Activated CD4-positive, alpha-beta T cell treated with anti-CD3 and anti-CD28 coated beads, Interleukin-2, Interleukin-6, amounts not matched to agents 100 ng/mL and 50 ng/mL, durations not matched to agents 16 hours and 8 hours (primary cell): ENCODE measurements around the gene PGM5.

Experiments
- DNase-seq: peaks from one replicate; pipeline ENCODE4 v3.0.0-alpha.2; 2020

PGM5 gene

DNA sequence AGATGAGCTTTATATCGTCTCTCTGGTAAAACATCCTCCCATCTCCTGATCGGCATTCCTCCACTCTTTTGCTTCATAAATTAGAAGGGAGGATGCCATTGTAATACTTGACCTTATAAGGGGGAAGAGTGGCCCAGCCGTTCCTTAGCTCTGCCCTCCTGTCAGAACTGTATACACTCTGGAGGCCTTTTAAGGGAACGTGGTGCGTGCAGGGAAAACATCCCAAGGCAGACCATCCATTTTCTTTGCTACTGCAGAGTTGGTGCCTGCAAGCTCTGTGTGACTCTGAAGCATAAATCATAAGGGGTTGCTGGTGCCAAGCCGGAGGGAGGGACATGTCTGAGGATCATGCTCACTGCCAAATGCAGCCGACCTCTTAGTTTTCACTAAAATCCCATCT lies 90.4 kb downstream of the PGM5 start:
- DNase-seq: no peak

DNA sequence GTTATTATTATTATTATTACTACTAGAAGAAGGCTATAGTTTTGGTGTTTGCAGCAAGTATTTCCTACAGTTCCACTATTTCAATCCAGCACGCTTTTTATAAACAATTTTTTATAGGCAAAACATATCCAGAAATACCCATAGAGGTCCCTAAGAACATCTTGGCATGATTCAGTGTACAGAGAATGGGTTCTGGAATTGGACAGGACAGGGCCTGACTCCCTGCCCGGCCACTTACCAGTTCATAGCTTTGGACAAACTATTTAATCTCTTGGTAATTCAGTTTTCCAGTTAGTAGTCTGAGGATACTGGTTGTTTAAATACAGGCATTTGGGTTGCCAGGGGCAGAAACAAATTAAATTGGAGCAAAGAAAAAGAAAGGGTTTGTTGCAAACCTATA lies 91.2 kb downstream of the PGM5 start:
- DNase-seq: no peak

DNA sequence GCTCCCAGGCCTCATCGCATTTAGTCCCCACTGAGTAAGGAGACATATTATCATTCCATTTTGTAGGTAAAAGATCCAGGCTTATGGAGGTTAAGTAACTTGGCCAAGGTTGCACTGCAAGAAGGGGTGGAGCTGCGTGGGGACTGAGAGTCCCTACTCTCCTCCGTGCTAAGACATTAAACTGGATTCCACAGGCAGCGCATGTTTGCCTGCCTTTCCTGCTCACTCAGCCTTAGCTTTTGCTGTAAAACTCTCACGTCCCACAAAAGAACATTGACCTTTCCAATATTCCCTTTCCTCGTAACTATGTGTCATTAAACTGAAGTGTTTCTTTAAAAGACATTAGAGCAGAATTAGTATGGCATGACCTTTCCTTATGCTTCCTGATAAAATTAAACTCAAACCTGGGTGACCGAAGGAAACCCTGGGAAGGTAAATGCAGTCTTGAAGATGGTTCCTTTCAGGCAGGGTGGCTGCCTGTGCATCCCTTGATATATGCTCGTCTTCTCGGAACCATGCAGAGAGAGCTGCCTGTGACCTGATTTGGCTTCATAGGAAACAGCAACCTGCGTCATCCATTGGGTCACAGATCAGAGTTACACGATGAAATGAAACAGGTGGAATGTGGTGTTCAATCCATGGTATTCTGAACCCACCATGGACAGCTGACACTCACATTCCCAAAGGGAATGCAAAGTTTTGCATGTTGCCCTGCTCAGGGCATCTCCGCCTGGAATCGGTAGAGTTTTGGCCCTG lies 98.3 kb downstream of the PGM5 start:
- DNase-seq: no peak

DNA sequence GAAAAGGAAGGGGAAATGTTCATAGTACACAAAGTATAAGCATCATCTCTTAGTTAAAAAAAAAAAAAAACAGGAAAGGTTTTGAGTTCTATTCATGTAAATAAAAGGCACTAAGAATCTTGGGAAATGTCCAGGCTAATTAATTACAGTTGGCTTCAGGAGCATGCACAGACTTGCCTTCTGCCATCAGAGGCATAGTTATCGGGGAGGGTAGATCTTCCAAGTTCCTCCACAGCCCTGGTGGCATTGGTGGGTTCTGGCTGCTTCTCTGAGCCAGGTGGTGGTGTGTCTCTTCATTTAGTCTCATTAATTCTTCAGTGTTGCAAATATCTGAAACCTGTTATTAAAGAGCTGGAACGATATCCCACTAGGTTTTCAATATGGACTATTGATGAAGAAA lies 99.0 kb downstream of the PGM5 start:
- no peak for DNase-seq

DNA sequence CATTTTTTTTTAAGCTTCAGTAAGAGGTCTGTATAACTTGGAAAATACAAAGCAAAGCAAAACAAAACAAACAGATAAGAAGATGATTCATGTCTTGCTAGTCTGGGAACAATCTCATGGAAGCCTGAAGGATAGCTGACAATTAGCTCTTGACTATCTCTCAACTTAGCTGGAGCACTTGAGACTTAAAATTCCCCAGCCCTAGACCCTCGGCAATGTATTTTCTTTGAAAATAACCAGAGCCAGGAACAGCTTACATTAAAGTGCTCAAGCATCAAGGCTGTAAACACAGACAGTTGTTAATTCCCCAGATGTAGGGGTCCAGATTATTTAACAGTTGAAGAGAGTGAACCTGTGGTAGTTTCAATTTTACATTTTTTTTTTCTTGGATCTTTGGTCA lies 101.4 kb downstream of the PGM5 start:
- DNase-seq: no peak

DNA sequence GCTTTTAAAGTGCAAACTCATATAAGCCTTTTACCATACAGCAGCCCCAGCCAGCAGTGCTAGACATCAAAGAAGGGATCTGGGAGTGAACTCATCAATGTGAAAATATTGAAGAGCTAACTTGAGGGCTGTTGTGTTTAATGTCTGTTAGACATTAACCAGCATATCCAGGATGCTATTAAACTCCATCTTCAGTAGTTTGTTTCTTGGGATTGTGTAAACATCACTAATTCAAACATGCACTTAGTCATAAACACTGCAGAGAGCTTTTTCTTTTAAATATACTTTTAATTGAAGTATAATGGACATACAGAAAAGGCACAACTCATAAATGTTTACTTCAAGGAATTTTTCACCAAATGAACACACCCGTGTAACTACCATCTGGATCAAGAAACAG lies 102.5 kb downstream of the PGM5 start:
- no peak for DNase-seq

DNA sequence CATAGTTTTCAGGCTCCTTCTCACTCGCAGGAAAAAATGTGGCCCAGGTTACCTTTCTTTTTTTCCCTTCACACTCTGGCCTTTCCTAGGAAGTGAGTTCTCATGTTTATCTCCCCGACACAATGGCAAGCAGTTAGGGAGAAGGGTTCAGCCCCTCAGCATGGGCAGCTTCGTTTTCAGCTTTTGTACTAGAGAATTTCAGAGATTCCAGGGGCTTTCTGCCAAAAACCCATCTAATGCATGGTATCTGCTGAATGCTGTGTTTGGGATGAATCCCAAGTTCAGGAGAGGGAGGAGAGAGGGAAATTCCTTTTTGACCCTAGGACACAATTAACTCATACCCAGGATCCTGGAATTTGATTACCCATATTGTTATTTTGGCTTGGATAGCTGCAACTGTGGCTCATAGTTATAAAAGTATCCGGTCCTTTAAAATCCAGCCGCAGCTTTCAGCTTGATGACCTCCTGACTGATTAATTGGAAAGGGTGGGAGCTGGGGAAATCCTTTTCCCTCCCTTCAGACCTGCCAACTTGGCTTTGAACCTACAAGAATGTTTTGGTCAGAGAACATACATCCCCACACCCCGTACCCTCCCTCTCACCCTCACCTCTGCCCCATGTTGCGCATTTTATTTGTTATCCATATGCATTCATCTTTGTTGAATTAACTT lies 105.8 kb downstream of the PGM5 start:
- no peak for DNase-seq

DNA sequence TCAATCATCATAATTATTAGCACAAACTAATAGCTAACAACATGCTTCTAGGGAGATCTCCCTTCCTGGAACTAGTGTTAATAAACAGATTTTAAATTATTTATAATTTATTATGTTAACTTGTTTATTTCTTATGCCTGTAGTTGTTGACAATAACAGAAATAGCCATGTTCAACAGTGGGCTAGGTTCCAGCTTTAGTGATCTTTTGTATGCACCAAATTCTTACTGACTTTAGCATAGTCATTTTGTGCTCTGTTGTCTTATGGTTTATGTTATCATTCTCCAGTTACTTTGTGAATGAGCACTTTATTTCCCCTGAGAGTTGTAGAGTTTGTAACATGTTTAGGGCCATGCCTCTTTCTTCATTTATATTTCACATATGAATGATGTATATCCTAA lies 113.7 kb downstream of the PGM5 start:
- DNase-seq: no peak

DNA sequence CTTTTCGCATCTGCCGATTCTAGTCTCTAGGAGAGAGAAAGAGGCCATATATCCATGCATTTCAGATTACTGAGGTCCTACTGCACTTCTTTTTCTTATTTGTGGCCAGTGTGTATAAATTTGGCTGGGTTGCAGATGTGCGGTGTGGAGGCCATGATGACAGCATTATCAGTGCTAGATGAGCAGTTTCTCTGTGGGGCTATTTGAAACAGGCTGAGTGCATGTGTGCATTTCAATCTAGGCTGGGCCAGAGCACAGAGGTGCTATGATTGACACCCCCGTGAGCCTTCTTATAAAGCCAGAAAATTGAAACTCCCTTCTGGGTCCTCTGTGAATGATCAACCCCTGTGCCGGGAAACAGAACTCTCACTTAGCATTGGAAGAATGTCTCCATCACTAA lies 114.2 kb downstream of the PGM5 start:
- DNase-seq: no peak

DNA sequence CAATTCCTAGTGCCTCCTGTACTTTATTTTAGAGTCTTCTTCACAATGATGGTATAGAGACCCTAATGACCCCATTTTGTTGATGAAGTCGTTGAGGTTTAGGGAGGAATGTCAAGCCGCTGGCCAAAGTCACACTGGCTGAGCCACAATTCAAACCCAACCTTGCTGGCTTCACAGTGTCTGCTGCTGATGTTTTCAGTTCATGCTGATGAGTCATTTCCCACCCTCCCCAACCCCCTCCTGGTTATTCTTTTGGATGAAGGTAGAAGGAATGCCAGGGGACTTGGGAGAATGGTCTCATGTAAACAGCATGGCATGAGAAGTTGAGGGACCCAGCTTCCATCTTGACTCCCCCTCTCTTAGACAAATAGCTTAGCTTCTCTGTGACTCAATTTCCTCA lies 115.7 kb downstream of the PGM5 start:
- no peak for DNase-seq

DNA sequence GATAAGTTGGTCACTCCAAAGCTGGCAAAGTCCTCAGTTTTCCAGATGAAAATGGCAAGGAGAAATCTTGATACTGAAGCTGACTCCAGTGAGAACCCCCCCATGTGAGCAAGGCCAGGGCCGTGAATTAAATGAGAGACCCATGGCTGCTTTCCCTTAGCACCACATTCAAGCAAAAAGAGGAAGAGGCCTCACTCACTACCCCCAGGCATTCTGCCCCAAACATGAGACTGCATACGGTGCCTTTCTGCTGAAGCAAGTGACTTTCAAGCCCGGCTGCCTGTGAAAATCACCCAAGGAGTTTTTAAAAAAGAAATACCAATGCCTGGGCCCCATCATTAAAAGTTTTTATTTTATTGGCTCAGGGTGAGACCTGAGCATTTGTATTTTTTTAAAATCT lies 117.4 kb downstream of the PGM5 start:
- no peak for DNase-seq

DNA sequence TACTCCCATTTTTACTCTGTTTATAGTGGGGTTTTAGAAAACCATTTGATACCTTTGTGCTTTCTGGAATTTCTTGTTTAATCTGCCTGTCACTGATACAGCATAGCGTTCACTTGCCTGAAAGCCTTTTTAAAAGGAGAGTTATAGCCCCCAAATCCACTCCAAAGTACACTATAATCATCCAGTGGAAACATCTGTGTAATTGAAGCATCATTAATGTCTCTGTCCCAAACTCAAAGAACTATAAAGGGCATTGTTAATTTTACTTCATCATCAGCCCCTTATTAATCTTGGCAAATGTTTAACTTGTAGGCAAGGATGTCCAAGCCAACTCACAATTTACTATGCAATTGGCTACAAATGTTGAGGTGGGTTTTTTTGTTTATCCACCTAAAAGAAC lies 120.0 kb downstream of the PGM5 start:
- DNase-seq: no peak

DNA sequence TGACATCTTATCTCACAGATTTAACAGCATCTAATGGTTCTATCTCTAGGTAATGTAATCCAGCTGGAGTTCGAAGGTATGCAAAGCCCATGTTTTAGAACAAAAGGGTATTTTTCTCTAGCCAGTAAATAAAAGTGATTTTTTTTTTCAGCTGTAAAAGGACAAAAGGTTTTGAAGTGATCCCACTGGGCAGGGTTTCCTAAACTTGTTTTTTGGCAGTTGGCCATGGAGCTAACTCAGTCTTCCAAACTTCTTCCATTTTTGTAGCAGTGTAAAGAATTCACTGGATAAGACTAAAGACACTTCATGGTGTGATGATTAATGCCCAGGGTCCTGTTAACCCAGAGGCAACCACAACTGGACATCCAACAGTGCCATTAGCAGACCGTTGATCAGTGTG lies 120.4 kb downstream of the PGM5 start:
- DNase-seq: no peak

DNA sequence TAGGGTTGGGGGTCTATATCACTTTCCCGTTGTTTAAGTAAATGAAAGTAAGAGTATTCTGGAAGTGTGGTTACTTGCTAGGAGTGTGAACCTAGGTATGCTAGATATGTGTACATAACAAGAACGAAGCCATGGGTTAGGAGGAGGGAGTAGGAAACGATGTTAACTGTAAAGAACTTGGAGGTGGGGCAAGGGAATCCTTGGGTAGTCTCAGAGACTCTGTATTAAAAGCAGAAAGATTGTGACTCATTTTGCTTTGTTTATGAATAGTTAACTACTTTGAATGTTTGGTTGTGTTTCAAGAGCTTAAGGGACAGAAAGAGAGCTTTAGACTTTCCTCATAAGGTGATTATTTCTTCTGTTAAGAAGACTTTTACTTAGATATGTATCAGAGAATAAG lies 124.4 kb downstream of the PGM5 start:
- no peak for DNase-seq

DNA sequence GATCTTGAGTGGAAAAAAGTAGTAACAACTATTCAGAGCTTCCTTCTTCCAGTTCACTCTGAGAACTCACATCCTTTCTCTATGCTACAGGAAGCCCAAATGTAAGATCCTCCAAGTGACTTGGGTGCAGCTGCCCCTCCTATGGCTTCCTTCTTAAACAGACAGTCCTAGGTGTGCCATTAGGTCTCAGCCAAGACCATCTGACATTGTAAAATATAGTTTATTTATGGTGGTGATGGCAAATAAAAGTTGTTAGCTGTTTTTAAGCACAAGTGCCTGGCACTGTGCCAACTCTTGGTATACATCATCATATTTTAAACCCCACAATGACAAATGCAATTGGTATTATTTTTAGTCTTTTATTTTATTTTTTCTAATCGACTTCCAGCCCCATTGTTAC lies 126.1 kb downstream of the PGM5 start:
- no peak for DNase-seq

DNA sequence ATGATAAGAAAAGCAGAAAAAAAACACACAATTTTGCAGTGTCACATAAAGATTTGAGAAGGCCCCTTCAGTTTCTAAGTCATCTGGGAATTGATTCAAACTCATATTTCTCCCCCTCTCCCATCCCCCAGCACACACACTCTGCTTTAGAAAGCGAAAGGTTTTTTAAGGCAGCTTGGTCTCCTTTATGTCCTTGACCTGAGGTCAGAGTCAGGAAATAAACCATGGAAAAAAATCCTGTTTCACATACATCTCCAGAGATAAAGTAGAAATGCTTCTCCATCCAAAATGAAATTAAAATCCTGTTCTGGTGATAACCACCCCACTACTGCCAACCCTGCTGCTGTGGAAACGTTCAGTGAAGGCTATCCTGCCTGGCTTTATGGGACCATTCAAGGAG lies 131.7 kb downstream of the PGM5 start:
- DNase-seq: no peak

DNA sequence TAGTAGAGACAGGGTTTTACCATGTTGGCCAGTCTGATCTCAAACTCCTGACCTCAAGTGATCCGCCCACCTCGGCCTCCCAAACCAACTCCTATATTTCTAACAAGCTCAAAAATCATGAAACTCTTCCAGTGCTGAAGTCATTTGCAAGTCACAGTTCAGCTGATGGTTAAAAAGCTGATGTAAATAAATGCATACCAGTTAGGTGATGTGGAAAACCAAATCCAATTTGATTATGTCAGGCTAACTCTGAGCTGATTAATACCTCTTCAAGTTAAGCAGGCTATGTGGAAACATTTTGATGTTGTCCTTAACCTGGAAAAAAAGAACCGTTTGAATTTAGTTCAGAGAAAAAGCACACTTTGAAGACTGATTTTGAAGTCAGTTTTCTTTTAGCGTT lies 133.2 kb downstream of the PGM5 start:
- DNase-seq: no peak

DNA sequence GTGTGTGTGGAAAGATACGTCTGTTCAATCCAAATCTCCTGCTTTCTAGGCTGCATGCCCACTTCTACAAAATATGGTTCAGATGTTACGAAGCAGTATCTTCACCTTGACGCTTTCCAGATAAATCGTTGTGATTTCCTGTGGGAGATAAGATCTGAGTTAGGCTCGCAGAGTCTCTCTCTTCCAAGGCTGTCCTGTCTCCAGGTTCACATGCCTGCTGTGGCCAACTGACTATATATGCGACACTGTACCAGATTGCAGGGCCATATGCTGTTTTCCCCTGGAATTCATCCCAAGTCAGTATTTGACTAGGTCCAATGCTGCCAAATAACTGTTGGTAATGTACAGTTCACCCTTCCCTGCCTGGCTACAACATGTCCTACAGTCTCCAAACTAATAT lies 136.4 kb downstream of the PGM5 start:
- DNase-seq: no peak

DNA sequence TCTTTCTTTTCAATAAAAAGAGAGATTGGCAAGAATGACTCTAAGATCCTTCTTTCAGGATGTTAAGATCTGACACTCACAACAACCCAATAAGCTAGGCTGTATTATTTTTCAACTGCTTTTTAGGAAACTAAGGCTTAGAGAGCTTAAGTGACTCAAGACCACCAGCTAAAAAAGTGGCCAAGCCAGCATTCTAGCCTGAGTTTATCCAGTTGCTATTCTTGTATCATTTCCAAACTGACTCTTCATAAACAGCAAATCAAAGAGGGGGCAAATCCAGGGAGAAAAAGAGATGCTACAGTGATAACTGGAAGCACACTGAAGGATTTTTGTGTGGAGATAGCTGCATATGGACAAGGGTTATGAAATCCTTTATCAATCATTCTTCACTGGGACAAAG lies 137.1 kb downstream of the PGM5 start:
- DNase-seq: no peak

DNA sequence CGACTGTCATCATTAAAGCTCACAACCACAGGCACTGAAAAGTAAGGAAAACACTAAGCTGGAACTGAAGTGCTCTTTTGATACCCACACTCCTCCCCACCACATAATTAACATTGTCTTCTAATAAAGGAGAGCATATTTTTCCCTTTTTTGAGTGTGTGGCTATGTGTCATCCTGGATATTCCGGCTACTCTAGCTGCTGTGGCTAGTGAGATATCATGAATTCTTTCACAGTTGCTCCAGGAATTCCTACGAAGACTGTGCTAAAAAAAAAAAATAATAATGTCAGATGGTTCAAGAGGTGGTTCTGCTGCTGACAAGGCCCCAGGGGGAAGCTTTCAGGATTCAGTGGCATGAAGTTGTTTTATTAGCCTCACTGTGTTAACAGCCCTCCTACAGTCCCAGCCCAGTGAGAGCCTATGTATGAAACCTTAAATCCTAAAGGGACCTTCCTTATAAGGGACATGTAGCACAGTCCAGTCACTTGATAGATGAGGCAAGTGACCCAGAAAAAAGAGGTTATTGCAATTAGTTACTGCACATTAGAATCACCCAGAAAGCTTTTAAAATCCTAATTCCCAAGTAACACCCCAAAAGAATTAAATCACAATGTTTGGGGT lies 137.7 kb downstream of the PGM5 start:
- DNase-seq: no peak

DNA sequence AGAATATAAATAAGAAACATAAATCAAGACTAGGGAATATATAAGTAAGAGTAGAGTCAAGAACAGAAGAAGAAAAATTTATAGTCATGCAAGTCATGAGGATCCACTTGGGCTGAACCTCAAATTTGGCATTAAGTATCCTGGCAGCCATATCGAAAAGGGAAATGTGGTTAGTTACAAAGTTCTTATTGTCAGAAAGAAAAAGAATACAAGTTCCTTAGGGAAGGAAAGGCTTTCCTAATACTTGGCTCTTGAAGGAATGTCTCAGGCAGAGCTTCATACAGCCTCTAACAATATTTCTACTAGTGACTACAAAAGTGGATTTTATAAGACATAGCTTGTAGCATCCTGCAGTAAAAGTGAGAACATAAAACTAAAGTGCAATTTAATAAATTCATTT lies 138.8 kb downstream of the PGM5 start:
- no peak for DNase-seq

DNA sequence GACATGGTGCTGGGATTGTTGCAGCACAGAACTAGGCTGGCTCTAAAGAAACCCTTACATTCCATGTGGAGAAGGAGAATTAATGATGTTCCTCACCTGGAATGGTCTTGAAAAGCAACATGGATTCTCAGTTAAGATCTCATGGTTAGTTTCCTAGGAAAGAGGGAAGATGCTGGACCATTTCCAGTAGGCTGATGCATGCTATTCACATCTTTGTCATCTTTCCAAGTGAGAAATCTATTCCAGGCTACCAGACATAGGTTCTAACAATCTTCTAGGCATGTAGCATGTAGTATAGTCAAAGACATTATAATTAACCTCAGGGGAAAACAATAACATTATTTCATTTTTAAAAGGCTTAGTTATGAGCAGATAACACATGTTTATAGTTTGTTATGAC lies 139.9 kb downstream of the PGM5 start:
- no peak for DNase-seq

DNA sequence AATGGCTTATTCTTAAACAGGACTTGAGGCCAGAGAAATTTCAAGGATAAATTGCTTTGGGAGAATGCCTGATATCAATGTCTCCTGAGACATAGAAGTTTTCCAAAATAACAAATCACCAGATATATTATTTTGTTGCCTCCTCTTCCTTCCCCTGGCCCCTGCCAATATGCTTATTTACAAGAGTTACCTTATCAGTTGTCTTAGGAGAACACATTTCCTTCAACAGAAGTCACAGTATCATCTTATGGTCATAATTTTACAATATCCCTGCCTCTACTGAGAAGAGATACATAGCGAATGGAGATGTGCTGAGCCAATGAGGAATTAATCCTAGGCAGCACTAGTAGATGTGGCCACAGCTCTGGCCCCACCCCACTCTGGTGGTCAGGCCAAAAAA lies 141.2 kb downstream of the PGM5 start:
- DNase-seq: no peak

DNA sequence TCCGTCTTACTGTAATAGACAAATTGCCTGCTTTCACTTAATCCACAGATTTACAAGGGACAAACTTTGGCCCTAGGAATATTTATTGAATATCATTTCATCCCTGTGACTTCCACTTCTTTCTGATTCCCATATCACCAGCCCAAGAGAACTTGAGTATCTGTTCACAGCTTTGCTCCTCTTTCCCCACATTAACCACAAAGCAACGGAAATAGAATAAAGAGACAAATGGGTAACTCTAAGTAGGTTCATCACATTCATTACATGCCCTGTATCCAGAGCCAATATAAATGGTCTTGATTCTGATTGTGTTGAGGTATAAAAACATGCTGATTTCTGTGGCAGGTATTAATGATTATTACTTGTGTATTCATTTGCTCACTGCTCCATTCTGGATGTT lies 142.4 kb downstream of the PGM5 start:
- DNase-seq: no peak
